SU-DHL-6 (cell line): Measurements from ENCODE around the gene MAGOH.

ENCODE experiments used
- H2AFZ ChIP-seq: fragments of 200-600 bp; sonication (generic); 2 replicates; pipeline ENCODE4 v1.6.1; 2014; ENCODE audit warnings: low read depth, mild to moderate bottlenecking, moderate library complexity, mixed read lengths, antibody characterized with exemption, low read length; ENCODE audit not compliant: severe bottlenecking
- H3F3A ChIP-seq: fragments of 200-600 bp; shearing (Covaris generic); 2 replicates; pipeline ENCODE4 v1.6.0; 2016; ENCODE audit warnings: antibody characterized with exemption, mild to moderate bottlenecking; ENCODE audit not compliant: insufficient read depth
- H3K27ac ChIP-seq: fragments of 200-600 bp; sonication (generic); 2 replicates; pipeline ENCODE4 v1.5.1; 2016; ENCODE audit warnings: low read depth, mild to moderate bottlenecking, low read length, moderate library complexity, mixed read lengths
- H3K27me3 ChIP-seq: fragments of 200-600 bp; sonication (generic), shearing (Covaris generic); 2 replicates; pipeline ENCODE4 v1.6.0; 2014; ENCODE audit warnings: mild to moderate bottlenecking, low read length
- H3K36me3 ChIP-seq: fragments of 200-600 bp; sonication (generic); 2 replicates; pipeline ENCODE4 v1.6.1; 2014; ENCODE audit warnings: mild to moderate bottlenecking, low read length, mixed read lengths
- H3K4me2 ChIP-seq: fragments of 300-600, 200-600 bp; shearing (Covaris generic), sonication (generic); 2 replicates; pipeline ENCODE4 v1.6.0; 2014; ENCODE audit warnings: low read length, low read depth, mild to moderate bottlenecking; ENCODE audit not compliant: poor library complexity, severe bottlenecking
- H3K4me3 ChIP-seq: fragments of 200-600 bp; sonication (generic); 2 replicates; pipeline ENCODE4 v1.5.1; 2014; ENCODE audit warnings: antibody characterized with exemption, low read length, mild to moderate bottlenecking, mixed read lengths; ENCODE audit not compliant: insufficient read depth, poor library complexity, severe bottlenecking
- H3K79me2 ChIP-seq: fragments of 200-600 bp; sonication (generic); 2 replicates; pipeline ENCODE4 v1.6.1; 2014; ENCODE audit warnings: mild to moderate bottlenecking, low read length, moderate library complexity; ENCODE audit not compliant: insufficient read depth
- H3K9ac ChIP-seq: fragments of 200-600 bp; sonication (generic); 2 replicates; pipeline ENCODE4 v1.7.0; 2014; ENCODE audit warnings: mild to moderate bottlenecking, low read length
- H3K9me2 ChIP-seq: fragments of 200-600 bp; sonication (generic); replicated peaks from 2 replicates; pipeline ENCODE4 v1.6.1; 2014; ENCODE audit warnings: low read length; ENCODE audit not compliant: insufficient read depth
- H3K9me3 ChIP-seq: fragments of 200-600 bp; sonication (generic); 2 replicates; pipeline ENCODE4 v1.6.1; 2014; ENCODE audit warnings: low read length, mixed read lengths; ENCODE audit not compliant: insufficient read depth
- H4K20me1 ChIP-seq: fragments of 200-600 bp; sonication (generic); 2 replicates; pipeline ENCODE4 v1.6.1; 2014; ENCODE audit warnings: low read depth, mild to moderate bottlenecking, antibody characterized with exemption, low read length, moderate library complexity, mixed read lengths
- CTCF ChIP-seq: fragments of 200-600 bp; sonication (generic); IDR thresholded peaks from one replicate; pipeline ENCODE4 v1.5.1; 2017; ENCODE audit warnings: antibody characterized with exemption, mild to moderate bottlenecking, low read length, moderate library complexity; ENCODE audit not compliant: insufficient read depth, poor library complexity, severe bottlenecking
- EZH2phosphoT487 ChIP-seq: fragments of 200-600 bp; sonication (generic), shearing (Covaris generic); conservative IDR thresholded peaks from 2 replicates; pipeline ENCODE4 v1.6.1; 2018; ENCODE audit warnings: mild to moderate bottlenecking, antibody characterized with exemption, low read length, moderate library complexity, mixed read lengths

MAGOH gene

GRCh38 chr1:53182716-53183094 lies 55.6 kb downstream of the MAGOH start:
- no peak overlapping the region for H3K4me3 ChIP-seq

GRCh38 chr1:53182111-53182593 lies 56.2 kb downstream of the MAGOH start:
- Histone ChIP-seq H3K4me2 (no peak overlapping the region), H3K27me3 (no peaks in the 10 kb centered on the region), H3K9me2 (no peaks in the 10 kb centered on the region), H3F3A (no peaks in the 10 kb centered on the region), H2AFZ (no peak overlapping the region), H4K20me1 (no peaks in the 10 kb centered on the region), H3K4me3 (no peak overlapping the region), H3K9me3 (no peaks in the 10 kb centered on the region), H3K9ac (no peak overlapping the region), H3K79me2 (no peaks in the 10 kb centered on the region), H3K36me3 (no peaks in the 10 kb centered on the region), H3K27ac (no peak overlapping the region)
- no peak for TF ChIP-seq EZH2phosphoT487
- TF ChIP-seq CTCF, result peak; percentile 87

More at GRCh38 chr1:53182716-53183094, 55.6 kb downstream of the MAGOH start:
- no peaks in the 10 kb centered on the region for H3K79me2 ChIP-seq
- no peaks in the 10 kb centered on the region for H3K36me3 ChIP-seq
- no peak overlapping the region for H3K4me2 ChIP-seq
- H3K27me3 ChIP-seq, result no peaks in the 10 kb centered on the region
- H3K9me3 ChIP-seq, result no peaks in the 10 kb centered on the region
- H4K20me1 ChIP-seq, result no peaks in the 10 kb centered on the region
- no peak overlapping the region for H3K27ac ChIP-seq
- TF ChIP-seq CTCF, result no peak
- no peak for TF ChIP-seq EZH2phosphoT487
- no peaks in the 10 kb centered on the region for H3K9me2 ChIP-seq
- no peak overlapping the region for H2AFZ ChIP-seq
- H3K9ac ChIP-seq, result no peak overlapping the region
- no peaks in the 10 kb centered on the region for H3F3A ChIP-seq

GRCh38 chr1:53180951-53181350 lies 57.4 kb downstream of the MAGOH start:
- Histone ChIP-seq H3K79me2 (no peaks in the 10 kb centered on the region), H3K36me3 (no peaks in the 10 kb centered on the region), H3K9me2 (no peaks in the 10 kb centered on the region), H2AFZ (no peak overlapping the region), H3K27me3 (no peaks in the 10 kb centered on the region), H3K9me3 (no peaks in the 10 kb centered on the region), H4K20me1 (no peaks in the 10 kb centered on the region), H3K4me3 (no peak overlapping the region), H3F3A (no peaks in the 10 kb centered on the region), H3K27ac (no peak overlapping the region), H3K9ac (no peak overlapping the region), H3K4me2 (no peak overlapping the region)
- TF ChIP-seq CTCF (no peak), EZH2phosphoT487 (no peak)

- no peaks in the 10 kb centered on the region for H3K79me2 ChIP-seq
- no peak overlapping the region for H3K4me2 ChIP-seq
- H2AFZ ChIP-seq, result no peak overlapping the region
- H3K4me3 ChIP-seq, result no peak overlapping the region
- H3K27ac ChIP-seq, result no peak overlapping the region
- no peaks in the 10 kb centered on the region for H3K36me3 ChIP-seq
- H3K9me3 ChIP-seq, result no peaks in the 10 kb centered on the region
- no peaks in the 10 kb centered on the region for H3K27me3 ChIP-seq
- TF ChIP-seq EZH2phosphoT487 (no peak), CTCF (no peak)
- H3F3A ChIP-seq, result no peaks in the 10 kb centered on the region
- H3K9ac ChIP-seq, result no peak overlapping the region
- H3K9me2 ChIP-seq, result no peaks in the 10 kb centered on the region
- no peaks in the 10 kb centered on the region for H4K20me1 ChIP-seq
These were observed 58.1 kb downstream of the MAGOH start for GRCh38 chr1:53180226-53180625.
